ENCODE measurements around the gene FBXL20. TPM values are rescaled to one million over a fixed set of nuclear protein-coding genes. Genes with fewer than 3 reads are reported as not detected.

The FBXL20 gene
- total and polyA plus RNA-seq, 10 of the 15 experiments (the other 5 are each of a cell fraction or from before 2014, with no cell fraction given), result 1.2 to 8.3 (median 4.4) TPM

DNA sequence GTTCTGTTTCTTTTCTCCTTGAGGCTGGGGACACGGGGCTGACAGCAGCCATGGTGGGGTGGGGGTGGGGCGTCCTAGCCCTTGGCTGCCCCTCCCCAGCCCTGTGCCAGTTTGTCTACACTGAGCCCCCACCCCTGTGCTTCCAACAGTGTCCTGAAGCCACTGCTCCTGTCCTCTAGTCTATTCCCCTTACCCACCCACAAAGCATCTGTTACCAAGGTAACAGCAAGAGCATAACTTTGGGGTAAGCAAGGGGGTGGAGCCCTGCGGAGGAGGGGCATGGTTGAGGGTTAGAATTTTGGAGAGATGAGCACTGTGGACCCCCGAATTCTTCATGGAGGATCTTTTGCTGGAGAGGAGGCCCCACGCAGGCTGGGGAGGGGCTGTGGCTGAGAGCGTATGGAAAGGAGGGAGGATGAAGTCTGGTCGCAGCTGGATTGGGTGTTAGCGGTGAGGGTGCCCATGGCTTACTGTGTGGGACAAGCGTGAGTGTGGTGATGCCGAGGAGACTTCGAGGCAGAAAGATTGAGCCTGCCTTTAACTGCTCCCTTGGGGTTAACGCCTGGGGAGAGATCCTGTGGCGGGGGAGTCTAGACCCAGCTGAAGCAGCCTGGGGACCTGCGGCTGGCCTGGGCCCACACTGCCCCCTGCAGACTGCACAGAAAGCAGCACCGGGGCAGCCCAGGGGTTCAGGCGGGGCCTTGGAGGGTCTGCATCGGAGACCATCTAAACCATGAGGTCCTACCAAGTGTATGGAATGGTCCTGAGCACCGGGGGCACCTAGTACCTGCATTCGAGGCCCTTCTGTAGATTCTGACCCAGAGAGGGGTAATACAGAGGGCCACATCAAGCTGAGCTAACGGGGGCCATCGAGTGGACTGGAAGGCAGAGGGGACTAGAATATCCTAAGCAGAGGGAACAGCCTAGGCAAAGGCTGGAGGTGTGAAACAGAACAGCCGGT is 169.6 kb downstream of the FBXL20 start (continued):
- TF ChIP-seq, protein P1, sequence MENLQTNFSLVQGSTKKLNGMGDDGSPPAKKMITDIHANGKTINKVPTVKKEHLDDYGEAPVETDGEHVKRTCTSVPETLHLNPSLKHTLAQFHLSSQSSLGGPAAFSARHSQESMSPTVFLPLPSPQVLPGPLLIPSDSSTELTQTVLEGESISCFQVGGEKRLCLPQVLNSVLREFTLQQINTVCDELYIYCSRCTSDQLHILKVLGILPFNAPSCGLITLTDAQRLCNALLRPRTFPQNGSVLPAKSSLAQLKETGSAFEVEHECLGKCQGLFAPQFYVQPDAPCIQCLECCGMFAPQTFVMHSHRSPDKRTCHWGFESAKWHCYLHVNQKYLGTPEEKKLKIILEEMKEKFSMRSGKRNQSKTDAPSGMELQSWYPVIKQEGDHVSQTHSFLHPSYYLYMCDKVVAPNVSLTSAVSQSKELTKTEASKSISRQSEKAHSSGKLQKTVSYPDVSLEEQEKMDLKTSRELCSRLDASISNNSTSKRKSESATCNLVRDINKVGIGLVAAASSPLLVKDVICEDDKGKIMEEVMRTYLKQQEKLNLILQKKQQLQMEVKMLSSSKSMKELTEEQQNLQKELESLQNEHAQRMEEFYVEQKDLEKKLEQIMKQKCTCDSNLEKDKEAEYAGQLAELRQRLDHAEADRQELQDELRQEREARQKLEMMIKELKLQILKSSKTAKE (IDR thresholded peaks at IDR 0.05; ENCODE audit: low read depth, poor library complexity, severe bottlenecking), result no peak
- TF ChIP-seq TBL1XR1 (IDR thresholded peaks at IDR 0.05; ENCODE audit: low read depth, low read length) (no peak), ETV6 (conservative IDR thresholded peaks at IDR 0.05 in 1 of 2, IDR thresholded peaks at IDR 0.05 in 1 of 2; ENCODE audit: borderline replicate concordance in 1 of 2, low read depth in 1 of 2) (no peak), PAX8 (IDR thresholded peaks at IDR 0.05) (no peak), TARDBP (IDR thresholded peaks at IDR 0.05; ENCODE audit: borderline replicate concordance) (no peak), SREBF1 (IDR thresholded peaks at IDR 0.05; ENCODE audit: low read length) (no peak), IKZF2 (IDR thresholded peaks at IDR 0.05) (peak; percentile 33 to 37; a peak in 2 of 4 replicates), EGR1 (IDR thresholded peaks at IDR 0.05; ENCODE audit: borderline replicate concordance in 1 of 2, low read depth in 2 of 2, low read length in 2 of 2) (0 out of 3 replicates have a peak, but pooled peaks of 1 of the 2 experiments have one; percentile 23), POLR2AphosphoS2 (IDR thresholded peaks at IDR 0.05; ENCODE audit: low read depth, low read length) (no peak), PAX5 (IDR thresholded peaks at IDR 0.05; ENCODE audit: borderline replicate concordance, low read depth, low read length) (no peak), CREB1 (IDR thresholded peaks at IDR 0.05; ENCODE audit: low read depth) (no peak)
- TF ChIP-seq, protein P2, sequence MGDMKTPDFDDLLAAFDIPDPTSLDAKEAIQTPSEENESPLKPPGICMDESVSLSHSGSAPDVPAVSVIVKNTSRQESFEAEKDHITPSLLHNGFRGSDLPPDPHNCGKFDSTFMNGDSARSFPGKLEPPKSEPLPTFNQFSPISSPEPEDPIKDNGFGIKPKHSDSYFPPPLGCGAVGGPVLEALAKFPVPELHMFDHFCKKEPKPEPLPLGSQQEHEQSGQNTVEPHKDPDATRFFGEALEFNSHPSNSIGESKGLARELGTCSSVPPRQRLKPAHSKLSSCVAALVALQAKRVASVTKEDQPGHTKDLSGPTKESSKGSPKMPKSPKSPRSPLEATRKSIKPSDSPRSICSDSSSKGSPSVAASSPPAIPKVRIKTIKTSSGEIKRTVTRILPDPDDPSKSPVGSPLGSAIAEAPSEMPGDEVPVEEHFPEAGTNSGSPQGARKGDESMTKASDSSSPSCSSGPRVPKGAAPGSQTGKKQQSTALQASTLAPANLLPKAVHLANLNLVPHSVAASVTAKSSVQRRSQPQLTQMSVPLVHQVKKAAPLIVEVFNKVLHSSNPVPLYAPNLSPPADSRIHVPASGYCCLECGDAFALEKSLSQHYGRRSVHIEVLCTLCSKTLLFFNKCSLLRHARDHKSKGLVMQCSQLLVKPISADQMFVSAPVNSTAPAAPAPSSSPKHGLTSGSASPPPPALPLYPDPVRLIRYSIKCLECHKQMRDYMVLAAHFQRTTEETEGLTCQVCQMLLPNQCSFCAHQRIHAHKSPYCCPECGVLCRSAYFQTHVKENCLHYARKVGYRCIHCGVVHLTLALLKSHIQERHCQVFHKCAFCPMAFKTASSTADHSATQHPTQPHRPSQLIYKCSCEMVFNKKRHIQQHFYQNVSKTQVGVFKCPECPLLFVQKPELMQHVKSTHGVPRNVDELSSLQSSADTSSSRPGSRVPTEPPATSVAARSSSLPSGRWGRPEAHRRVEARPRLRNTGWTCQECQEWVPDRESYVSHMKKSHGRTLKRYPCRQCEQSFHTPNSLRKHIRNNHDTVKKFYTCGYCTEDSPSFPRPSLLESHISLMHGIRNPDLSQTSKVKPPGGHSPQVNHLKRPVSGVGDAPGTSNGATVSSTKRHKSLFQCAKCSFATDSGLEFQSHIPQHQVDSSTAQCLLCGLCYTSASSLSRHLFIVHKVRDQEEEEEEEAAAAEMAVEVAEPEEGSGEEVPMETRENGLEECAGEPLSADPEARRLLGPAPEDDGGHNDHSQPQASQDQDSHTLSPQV (IDR thresholded peaks at IDR 0.05), result no peak
- TF ChIP-seq, protein P3, sequence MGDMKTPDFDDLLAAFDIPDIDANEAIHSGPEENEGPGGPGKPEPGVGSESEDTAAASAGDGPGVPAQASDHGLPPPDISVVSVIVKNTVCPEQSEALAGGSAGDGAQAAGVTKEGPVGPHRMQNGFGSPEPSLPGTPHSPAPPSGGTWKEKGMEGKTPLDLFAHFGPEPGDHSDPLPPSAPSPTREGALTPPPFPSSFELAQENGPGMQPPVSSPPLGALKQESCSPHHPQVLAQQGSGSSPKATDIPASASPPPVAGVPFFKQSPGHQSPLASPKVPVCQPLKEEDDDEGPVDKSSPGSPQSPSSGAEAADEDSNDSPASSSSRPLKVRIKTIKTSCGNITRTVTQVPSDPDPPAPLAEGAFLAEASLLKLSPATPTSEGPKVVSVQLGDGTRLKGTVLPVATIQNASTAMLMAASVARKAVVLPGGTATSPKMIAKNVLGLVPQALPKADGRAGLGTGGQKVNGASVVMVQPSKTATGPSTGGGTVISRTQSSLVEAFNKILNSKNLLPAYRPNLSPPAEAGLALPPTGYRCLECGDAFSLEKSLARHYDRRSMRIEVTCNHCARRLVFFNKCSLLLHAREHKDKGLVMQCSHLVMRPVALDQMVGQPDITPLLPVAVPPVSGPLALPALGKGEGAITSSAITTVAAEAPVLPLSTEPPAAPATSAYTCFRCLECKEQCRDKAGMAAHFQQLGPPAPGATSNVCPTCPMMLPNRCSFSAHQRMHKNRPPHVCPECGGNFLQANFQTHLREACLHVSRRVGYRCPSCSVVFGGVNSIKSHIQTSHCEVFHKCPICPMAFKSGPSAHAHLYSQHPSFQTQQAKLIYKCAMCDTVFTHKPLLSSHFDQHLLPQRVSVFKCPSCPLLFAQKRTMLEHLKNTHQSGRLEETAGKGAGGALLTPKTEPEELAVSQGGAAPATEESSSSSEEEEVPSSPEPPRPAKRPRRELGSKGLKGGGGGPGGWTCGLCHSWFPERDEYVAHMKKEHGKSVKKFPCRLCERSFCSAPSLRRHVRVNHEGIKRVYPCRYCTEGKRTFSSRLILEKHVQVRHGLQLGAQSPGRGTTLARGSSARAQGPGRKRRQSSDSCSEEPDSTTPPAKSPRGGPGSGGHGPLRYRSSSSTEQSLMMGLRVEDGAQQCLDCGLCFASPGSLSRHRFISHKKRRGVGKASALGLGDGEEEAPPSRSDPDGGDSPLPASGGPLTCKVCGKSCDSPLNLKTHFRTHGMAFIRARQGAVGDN (IDR thresholded peaks at IDR 0.05), result no peak
- TF ChIP-seq, protein P4, sequence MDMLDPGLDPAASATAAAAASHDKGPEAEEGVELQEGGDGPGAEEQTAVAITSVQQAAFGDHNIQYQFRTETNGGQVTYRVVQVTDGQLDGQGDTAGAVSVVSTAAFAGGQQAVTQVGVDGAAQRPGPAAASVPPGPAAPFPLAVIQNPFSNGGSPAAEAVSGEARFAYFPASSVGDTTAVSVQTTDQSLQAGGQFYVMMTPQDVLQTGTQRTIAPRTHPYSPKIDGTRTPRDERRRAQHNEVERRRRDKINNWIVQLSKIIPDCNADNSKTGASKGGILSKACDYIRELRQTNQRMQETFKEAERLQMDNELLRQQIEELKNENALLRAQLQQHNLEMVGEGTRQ (IDR thresholded peaks at IDR 0.05; ENCODE audit: borderline replicate concordance, low read depth, low read length), result no peak

Measured in GM12878 (cell line).